UCSD-AML1 (cell line): Measurements from ENCODE around the gene SHISA7.
A peak's percentile ranks its signal among the peaks of the same experiment; 100 is the strongest.

Source experiments
- DNase-seq: peaks from one replicate; lab custom pipeline; 2025; ENCODE audit not compliant: unreplicated experiment; lab: John Stamatoyannopoulos, UW

SHISA7 gene

DNA sequence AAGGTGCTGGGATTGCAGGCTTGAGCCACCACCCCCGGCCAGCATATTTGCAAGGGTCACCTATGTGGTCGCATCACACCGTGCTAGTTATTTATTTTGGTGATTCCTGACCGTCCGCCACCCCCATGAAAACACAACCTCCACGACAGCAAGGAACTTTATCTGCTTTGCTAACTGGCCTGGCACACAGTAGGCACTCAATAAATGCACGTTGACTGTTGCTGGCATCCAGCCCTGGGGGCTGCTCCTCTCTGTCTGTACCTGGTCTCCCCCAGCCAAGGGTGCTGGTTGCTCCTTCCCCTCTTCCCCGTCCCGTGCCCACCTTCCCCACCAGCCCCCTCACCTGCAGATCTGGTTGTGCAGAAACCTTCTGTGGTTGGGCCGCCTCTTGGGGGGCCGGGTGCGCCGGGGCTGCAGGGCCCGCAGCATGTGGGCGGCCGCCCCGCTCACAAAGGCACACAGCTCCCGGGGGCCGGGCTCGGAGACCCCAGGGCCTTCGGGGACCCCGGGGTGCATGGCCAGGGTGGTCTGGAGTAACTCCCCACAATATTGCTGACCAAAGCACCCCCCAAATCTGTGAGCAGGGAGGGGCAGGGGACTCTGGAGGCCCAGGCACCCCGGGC, 21.1 kb upstream of the SHISA7 start:
- no peak for DNase-seq

DNA sequence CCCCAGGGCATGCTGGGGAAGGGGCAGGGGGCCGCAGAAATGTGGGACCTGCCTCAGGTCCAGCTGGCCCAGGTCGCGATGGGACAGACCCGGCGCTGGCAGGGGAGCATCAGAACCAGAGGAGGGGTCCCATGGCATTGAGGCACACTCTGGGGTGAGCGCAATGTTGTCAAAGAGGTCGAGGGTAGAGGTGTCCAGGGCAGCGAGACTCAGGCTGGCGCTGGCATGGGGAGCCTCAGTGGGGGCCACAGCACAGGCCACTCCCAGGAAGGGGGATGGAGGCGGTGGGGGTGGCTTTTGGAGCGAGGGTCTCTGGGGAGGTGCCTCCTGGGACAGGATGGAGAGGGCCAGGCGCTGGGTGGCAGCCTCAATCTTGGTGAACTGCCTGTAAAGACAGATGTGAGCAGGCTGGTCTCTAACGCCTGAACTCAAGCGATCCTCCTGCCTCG, 20.5 kb upstream of the SHISA7 start:
- no peak for DNase-seq

DNA sequence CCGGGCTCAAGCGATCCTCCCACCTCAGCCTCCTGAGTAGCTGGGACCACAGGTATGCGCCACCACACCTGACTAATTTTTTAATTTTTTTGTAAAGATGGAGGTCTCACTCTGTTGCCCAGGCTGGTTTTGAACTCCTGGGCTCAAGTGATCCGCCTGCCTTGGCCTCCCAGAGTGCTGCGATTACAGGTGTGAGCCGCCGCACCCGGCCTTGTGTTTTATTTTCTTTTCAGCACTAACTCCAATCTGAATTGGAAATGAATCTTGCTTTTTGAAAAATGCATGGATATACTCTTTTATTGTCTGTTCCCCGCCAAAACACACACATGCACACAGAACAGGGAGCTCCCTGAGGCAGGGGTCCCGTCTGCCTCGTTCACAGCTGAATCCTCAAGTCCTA, 19.6 kb upstream of the SHISA7 start:
- DNase-seq = no peak

DNA sequence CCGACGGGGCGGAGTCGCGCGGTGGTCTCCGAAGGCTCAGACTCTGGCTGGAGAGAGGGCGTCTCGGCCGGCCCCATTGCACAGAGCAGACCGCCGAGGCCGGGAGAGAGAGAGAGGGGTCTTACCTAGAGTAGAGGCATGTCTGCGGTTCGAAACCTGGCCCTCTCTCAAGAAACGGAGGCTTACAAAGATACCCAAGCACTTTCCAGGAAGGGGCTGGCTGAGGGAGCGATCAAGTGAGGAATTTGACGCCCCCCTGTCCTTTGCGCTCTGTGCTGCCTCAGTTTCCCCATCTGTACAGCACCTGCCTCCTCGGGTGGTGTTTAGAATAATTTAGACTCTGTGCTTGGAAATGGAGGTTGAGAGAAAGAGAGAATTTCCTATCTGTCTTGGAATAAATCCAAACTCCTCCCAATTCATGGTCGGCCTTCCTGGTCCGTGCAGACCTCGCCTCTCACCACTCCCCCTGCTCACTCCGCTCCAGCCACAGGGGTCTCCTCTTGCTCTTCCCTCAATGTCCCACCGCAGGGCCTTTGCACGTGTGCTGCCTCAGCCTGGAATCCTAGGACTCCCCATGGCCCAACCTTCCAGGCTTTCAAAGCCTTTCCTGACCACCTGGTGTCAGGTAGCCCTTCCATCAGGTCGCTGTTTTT, 19.0 kb upstream of the SHISA7 start:
- no peak for DNase-seq

DNA sequence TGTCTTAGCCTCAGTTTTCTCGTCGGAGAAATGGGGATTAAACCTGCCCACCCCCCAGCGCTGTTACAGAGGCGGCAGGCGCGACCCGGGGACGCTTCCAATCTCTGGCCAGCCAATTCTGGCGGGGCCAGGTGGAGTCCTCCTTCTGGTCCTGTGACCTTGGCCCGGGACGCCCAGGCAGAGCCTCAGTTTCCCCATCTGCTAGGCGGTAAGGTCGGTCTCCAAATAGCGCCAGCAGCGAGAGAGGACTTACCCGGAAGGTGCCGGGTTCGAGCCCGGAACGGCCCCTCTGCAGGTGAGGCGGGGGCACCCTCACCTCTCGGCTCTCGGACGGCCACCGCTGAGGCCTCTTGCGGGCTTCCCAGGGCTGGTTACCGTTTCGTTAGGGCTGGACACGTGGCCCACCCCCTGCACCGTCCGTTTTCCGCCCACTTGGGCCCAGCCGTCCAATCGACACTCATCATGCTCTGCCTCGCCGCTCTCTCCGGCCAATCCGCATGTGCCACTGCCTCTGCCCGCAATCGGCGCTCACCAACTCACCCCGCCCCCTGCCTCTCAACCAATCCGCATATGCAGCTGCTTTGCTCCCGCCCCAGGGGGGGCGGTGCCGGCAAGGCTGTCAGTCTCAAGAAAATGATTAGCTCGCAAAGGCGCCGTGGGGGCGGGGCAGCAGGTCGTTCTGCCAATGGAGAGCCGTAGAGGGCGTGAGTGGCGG, 18.3 kb upstream of the SHISA7 start, which contains the start of gene ISOC2:
Gene ISOC2, minus strand, starts transcription at position 384 of the 715 bp plus-strand sequence. CDS start 5,156 bp downstream, outside the sequence.
- peak; percentile 100 for DNase-seq

DNA sequence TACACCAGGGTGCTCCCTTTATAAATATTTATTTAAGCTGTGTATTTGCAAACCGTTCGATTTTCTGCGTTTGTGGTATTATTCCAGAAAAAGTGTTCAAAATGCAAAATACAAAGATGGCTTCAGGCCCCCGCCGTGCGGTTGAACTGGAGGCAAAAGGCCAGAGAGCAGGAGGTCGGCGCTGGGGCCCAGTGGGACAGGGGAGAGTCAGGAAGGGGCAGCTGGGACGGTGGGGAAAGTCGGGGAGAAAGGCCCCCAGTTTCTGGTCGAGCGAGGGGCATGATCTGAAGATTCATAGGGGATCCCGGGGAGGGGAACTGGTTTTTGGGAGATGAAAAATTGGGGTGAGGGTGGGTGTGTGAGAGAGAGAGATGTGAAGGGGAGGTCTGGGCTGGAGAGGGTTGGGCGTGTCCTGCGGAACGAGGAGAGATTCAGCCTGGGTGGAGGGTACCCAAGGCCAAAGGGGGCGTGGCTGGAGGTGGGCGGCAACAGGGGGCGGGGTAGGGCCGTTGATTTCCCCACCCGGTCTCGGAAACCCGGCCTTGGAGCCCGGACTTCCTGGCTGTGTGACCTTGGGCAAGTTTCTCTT, 17.7 kb upstream of the SHISA7 start:
- DNase-seq = peak; percentile 68

DNA sequence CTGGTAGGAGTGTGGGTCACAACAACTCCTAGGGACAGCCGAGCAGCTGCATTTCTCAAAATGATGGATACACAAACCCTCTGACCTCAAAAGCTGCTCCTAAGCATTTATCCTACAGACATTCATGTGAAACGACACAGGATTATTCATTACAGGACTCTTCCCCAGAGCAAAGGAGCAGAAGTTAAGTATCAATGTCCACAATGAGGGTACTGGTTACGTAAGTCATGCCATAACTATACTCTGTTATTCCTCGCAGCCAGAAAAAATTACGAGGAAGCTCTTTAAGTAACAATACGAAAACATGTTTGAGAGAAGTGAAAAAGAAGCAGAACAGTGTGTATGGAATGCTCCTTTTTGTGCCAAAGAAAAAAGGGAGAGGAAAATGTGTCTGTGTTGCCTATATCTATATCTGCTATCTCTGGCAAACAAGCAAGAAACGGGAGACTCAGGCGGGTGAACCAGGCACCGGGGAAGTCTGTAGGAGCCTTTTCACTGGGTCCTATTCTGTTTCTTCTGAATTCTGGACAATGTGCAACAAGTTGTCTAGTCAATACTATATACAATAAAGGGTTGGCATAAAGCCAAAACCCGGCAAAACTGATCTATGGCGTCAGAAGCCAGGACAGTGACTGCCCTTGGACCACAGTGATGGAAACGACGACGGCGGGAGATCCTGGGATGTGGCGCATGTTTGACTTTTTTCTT, 17.0 kb upstream of the SHISA7 start:
- no peak for DNase-seq

DNA sequence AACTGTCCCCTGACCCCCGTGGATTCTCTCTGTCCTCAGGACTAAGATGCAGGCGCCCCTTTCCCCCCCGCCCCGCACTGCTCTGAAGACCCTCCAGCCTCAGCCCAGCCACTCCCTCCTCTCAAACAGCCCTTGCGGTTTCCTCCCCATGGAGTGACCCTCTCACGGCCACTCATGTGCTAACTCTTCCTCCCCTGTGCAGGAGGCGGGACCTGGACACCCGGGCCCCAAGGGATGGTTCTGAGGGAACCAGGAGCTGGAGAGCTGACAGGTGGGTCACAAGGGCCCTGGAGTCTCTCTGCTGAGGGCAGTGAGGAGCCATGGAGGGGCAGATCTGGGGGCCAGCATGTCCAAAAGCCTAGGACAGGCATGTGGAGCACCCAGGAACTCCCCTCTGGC, 16.4 kb upstream of the SHISA7 start:
- DNase-seq = no peak

DNA sequence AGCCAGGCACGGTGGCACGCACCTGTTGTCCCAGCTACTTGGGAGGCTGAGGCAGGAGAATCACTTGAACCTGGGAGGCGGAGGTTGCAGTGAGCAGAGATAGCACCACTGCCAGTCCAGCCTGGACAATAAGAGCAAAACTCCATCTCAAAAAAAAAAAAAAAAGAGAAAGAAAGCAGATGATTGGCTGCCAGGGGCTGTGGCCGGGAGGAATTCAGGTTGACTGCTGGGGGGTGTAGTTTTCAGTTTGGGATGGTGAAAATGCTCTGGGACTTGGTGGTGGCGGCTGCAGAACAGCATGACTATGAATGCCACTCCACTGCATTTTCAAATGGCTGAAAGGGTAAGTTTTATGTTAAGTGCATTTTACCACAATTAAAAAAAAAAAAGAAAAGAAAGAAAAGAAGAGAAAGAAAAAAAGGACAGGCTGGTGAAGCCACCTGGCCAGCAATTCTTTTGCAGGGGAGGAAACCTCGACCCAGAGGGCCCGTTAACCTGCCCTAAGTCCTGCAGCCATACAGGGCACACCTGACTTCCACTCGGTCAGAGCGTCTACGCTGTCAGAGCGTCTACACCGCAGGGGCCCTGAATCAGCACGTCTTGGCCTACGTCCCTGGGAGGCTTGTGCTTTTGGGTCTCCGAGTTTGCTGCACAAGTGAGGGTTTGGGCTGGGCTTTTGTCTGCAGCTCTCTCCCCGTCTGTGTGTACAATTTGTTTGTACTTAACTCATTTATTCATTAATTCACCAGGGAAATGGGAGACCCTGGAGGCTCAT, 14.8 kb upstream of the SHISA7 start:
- no peak for DNase-seq

DNA sequence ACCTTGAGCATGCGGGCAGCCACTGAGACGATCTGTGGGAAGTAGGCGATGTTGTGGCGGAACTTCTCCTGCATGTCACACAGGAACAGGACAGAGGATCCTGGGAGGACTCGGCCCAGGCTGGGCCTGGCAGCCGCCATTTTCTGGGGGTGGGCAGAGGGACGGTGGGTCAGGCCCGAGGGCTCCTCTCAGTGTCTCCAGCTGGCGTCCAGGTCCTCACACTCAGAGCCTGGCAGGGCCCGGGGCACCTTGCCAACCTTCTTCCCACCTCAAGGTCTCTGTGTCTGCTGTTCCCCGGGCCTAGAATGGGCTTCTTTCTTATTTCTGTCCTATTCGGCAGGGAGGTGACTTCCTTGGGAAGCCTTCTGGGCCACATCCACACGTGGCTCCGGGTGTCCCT, 13.2 kb upstream of the SHISA7 start:
- DNase-seq = no peak

DNA sequence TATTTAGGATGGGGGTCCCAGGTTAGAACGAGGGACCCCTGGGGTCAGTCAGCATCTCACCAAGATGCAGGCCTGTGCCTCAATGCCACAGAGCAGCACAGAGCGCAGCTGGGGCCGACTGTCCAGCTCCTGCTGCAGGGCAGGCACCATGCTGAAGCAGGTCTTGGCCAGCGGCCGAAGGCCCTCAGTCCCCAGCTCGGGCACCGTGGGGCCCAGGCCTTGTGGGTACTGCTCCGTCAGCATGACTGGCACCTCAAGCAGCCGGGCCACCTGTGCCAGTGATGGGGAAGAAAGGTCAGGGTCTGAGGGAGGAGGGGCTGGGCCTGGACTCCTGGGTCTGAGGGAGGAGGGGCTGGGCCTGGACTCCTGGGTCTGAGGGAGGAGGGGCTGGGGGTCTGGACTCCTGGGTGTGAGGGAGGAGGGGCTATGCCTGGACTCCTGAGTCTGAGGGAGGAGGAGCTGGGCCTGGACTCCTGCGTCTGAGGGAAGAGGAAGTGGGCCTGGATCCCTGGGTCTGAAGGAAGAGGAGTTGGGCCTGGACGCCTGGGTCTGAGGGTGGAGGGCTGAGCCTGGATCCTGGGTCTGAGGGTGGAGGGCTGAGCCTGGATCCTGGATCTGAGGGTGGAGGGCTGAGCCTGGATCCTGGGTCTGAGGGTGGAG, 12.6 kb upstream of the SHISA7 start:
- no peak for DNase-seq

DNA sequence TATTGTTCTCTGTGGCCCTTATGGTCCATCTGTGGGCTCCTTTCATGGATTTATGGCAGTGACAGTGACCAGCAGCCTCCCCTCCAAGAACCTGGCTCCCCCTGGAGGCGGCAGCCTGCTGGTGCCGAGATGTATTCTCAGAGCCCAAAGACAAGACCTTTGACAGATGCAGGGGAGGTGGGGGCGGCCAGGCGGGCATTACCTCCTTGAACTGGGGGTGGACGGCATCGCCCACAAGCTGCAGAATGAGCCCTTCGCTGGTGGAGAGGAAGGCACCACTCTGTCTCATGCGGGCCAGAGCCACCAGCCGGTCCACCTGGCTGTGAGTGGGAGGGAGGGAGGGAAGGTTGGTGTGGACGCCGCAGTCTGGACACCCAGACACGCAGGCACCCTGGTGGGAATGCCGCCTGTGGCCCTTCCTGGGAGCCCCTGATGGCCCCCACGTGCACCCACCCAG, 11.7 kb upstream of the SHISA7 start:
- DNase-seq = peak; percentile 50

DNA sequence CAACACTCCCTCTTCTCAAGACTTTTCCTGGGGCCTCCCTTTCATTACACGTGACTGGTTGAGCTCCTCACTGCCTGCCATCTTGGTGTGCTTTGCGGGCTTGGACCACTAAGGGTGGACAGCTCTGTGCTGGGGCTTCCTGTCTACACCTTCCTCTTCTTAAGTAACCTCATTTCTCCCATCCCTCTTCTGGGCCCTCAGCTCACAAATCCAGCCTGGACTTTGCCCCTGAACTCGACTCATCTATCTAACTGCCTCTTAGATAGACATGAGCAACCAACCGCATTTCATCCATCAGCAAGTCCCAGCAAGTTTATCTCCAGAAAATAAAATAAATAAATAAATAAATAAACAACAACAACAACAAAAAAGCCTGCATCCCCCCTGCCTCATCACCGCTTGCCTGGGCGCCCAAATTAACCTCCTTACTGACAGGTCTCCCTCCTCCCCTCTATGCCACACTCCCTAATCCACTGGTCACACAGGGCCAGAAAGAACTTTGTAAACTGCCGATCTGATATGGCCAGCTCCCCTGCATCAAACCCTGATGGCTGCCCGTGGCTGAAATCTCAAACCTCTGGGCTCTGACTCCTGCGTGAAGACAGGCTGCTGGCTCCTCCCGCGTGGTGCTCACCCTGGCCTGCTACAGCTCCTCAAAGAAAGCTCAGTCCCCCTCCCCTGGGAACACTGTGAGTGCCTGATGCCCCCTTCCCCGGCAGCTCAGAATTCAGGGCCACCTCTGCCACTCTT, 10.6 kb upstream of the SHISA7 start:
- DNase-seq = no peak

DNA sequence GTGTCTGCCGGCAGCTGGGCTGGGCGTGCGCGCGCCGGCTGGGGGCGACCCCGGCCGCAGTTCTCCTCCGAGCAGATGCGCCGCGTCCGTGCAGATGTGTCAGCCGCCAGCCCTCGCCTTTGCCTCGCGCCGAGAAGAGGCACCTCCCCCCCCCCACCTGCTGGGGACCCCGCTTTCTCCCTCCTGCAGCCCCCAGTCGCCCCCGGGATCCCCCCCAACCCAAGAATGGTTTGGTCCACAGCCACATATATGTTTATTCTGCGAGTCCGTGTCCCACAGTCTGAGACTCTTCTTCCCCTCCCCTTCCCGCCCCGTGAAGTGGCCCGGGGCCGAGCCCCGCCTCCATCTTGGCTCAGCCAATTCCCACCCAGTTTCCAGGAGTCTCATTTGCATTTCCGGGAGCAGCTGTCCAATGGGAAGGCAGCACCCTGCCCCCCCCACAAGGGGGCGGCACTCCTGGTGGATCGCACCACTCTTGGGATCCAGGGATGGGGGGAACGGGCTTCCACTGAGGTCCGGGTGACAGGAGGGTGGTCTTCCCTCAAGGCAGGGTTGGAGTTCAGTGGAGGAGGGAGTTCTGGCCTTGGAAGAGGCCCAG, 9.7 kb upstream of the SHISA7 start:
- DNase-seq = no peak

DNA sequence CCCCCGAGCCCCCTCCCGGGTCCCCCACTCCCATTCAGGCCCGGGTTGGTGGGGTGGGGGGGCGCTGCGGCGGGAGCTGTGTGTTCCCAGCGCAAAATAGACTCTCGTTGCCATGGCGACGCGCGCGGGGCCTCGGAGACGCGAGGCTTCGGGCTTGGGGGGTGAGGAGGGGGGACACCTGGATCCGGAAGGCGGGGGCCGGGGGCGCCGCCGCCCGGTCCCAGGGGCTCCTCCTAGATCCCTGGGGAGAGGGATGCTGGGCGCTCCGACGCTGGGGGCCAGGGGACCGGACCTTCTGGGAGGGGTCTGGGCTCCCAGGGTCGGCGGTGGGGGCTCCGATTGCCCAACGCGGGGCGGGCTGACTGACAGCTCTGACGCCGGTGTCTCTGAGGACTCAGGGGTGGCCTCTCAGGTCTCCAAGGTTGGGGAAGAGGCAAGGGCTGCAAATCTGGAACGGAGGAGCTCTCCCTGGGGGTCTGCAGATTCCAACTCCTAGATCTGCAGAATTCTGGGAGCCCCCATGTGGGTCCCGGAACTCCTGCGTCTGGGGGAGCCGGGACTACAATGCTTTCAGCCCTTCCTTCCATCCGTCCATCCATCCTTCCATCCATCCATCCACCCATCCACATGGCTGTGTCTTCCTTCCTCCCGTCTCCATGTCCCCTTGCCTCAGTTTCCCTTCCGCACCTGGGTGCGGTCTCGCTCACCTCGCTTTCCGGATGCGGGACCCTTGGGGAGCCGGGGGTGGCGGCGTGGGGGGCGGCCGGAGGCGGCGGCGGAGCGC, 9.1 kb upstream of the SHISA7 start:
- no peak for DNase-seq

DNA sequence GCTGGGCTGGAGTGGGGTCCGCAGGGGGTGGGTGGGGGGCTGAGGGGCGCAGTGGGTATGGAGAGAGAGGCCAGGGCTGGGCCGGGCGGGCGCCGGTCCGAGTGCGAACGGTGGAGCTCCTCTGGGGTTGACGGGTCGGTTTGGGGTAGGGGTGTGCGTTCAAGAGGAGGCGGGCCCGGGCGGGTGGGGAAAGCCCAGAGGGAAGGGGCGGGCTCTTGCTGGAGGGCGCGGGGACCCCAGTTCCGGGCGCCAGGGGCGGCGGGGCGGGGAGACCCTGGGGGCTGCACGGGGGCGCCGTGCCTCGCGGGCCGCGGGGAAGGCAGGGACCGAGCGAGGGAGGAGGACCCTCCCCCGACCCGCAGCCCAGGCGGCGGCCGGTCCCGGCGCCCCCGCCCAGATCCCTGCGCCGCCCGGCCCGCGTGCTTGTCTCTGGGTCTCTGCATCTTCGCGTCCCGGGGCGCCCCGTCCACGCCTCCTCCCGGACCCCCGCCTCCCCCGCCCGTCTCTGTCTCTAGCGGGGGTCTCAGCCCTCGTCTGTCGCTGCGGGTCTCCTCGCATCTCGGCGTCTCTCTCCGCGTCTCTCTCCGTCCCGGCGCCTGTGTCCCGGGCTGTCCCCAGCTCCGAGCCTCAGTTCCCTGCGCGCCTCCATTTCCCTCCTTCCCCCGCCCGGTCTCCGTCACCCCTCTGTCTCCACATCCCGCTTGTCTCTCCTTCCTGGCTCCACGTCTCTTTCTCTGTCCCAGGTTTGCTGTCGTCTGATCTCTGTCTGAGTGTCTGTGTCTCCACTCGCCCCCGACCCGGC, 8.3 kb upstream of the SHISA7 start:
- no peak for DNase-seq

DNA sequence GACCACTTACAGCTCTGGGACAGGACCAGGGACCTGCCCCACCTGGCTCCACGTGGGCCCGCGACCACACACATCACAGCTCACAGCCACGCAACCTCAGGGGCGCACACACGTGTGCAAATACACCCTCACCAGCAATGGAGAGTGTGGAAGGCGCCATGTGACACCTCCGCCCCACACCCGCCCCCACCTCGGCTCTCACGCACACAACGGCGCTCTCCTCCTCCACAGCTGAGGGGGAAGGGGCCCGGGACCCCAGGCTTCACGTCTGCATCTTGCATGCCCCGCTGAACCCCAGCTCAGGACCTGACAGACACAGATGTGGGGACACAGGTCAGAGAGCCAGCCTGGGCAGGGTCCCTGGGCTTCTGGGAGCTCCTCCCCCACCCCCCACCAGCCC, 6.4 kb upstream of the SHISA7 start:
- no peak for DNase-seq
